Heart left ventricle (tissue), 16 donors: ENCODE results near the gene IDE. TPM values are rescaled to one million over a fixed set of nuclear protein-coding genes. Genes with fewer than 3 reads are reported as not detected.

Experiments used
- ATAC-seq, 4 donors: fragments of 200-7000 bp; cut with Tn5 transposase; one replicate each; pipeline ENCODE4 v1.9.1; 2020 to 2022; ENCODE audit warnings: moderate library complexity in 4 of 4, mild to moderate bottlenecking in 3 of 4, moderate number of reproducible peaks in 1 of 4
- DNase-seq, 5 donors: peaks; one replicate each; pipeline ENCODE4 v3.0.0-alpha.2; 2020
- H3K27ac ChIP-seq, 12 donors: fragments of 200-600 bp; sonication (generic) in 4 of 12; one replicate each; pipeline versions ENCODE4 v1.5.0 to v1.8.0; 2016 to 2022; ENCODE audit warnings: mild to moderate bottlenecking in 2 of 12
- H3K27me3 ChIP-seq, 9 donors: fragments of 200-600 bp; sonication (generic) in 2 of 9; one replicate each; pipeline versions ENCODE4 v1.5.1 to v1.8.0; 2016 to 2022; ENCODE audit warnings: mild to moderate bottlenecking in 3 of 9
- H3K36me3 ChIP-seq, 9 donors: fragments of 200-600 bp; sonication (generic) in 2 of 9; one replicate each; pipeline versions ENCODE4 v1.5.0 to v1.8.0; 2018 to 2022; ENCODE audit warnings: mild to moderate bottlenecking in 2 of 9
- H3K4me1 ChIP-seq, 12 donors: fragments of 200-600 bp; sonication (generic) in 4 of 12; one replicate each; pipeline versions ENCODE4 v1.5.0 to v1.8.0; 2016 to 2022; ENCODE audit warnings: mild to moderate bottlenecking in 3 of 12
- H3K4me3 ChIP-seq, 12 donors: fragments of 200-600 bp; sonication (generic) in 4 of 12; one replicate each; pipeline versions ENCODE4 v1.5.0 to v1.8.0; 2017 to 2022; ENCODE audit warnings: mild to moderate bottlenecking in 9 of 12, moderate library complexity in 4 of 12
- H3K9me3 ChIP-seq, 12 donors: fragments of 200-600 bp; sonication (generic) in 4 of 12; one replicate each; pipeline versions ENCODE4 v1.5.0 to v1.8.0; 2016 to 2022; ENCODE audit warnings: mild to moderate bottlenecking in 1 of 12
- CTCF ChIP-seq, 12 donors: fragments of 200-600 bp; sonication (generic) in 4 of 12; IDR thresholded peaks; one replicate each; pipeline versions ENCODE4 v1.5.0 to v1.8.0; 2018 to 2022; ENCODE audit warnings: antibody characterized with exemption in 12 of 12, mild to moderate bottlenecking in 5 of 12
- POLR2A ChIP-seq, 2 donors: fragments of 450-650 bp; IDR thresholded peaks; one replicate each; pipeline ENCODE4 v1.6.1; 2017; ENCODE audit warnings: antibody characterized with exemption in 2 of 2, mild to moderate bottlenecking in 2 of 2, moderate library complexity in 2 of 2
- WGBS, 4 donors: extraction: QIAGEN DNeasy Blood & Tissue Kit in 2 of 4; methylation state at CpG; one replicate each; pipeline versions ENCODE4 v1.1.5 to v1.1.7; 2013 to 2018; 5-methylcytosine and 5-hydroxymethylcytosine counted together
- intact Hi-C, 10 donors: fragments of 100-400 bp; cut with DNase I; formaldehyde crosslinking; loops; one replicate each; pipeline versions ENCODE4 v1.11.1 to v1.14.2; 2022
- polyA plus RNA-seq, 2 donors: library from polyadenylated mRNA; stranded (reverse); fragments of 200-250 nt; gene quantifications; one replicate each; pipeline ENCODE4 v1.2.3, GENCODE V29; 2013
- total RNA-seq, 9 donors: library from RNA; depleted of rRNA in 2 of 9; stranded (reverse); fragments of >200 nt in 2 of 9; fragmentation: NEBNext Ultra II Directional in 3 of 9; extraction: Animal tissue kit (Norgen Biotek cat#: 25700) in 3 of 9; gene quantifications; one replicate each; pipeline versions ENCODE4 v1.1.0 to v1.2.4, GENCODE V29; 2016 to 2023
- donor health status: ischemic (EF 13 %, LVEDD 7.1; RV severe dilation, severe dysfunction).
- donor health status: healthy with polysubstance abuse.
- donor health status: DM: no; HTN: yes; CAD: no.
- donor health status: DM: no; HTN: no; CAD: no.
- donor health status: ischemic (EF 25% LVEDD 6.9; RV normal size, moderate dysfunction).
- donor health status: ischemic (EF 25% LVEDD 5.7; RV mildly dilated, moderate dysfunction).
- donor health status: healthy.
- donor health status: DM: yes; HTN: yes; CAD: no.
- donor health status: ischemic (EF 35%, LVEDD 5.7; RV mildly dilated, moderate dysfunction).
- donor health status: nonischemic (EF 11% LVEDD 7.7; RV severe dilation, severe dysfunction).
- donor health status: DM: yes; HTN: yes; CAD: no.
- donor health status: PGD.
- donor health status: ischemic (EF 29% LVEDD 5.4; RV normal size, mild dysfunction).
- donor health status: nonischemic (EF 23%, LVEDD 6.1; RV moderate dilation, normal function).

The IDE gene
- total and polyA plus RNA-seq, 11 donors: 11.7 to 51.3 (median 46.0) TPM

DNA sequence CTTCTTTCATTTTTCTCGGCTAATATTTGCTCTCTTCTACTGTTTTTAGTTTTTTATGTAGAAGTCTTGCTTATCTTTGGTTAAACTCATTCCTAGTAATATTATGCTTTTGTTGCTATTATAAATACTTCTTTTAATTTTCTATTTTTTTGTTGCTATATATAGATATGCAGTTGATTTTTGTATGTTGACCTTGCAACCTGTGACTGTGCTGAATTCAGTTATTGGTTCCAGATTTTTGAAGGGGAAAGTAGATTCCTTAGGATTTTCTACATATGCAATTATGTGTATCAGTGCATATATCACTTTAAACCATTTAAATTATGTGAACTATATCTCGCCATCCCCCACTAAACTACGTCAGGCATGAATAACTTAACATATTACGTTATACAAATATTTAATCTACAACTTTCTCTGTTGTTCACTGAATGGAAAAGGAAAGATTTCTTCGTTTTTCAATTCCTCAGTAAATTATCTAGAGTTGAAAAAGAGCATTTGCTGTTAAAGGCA is 71.5 kb downstream of the IDE start:
- Histone ChIP-seq H3K36me3 (peaks cover 0 to 94% (median 70%) of the 10 kb centered on the region in 9 donors), H3K9me3 (no peaks in the 10 kb centered on the region), H3K27me3 (no peaks in the 10 kb centered on the region), H3K4me3 (no peak overlapping the region), H3K27ac (no peak overlapping the region), H3K4me1 (peaks cover 0 to 6% (median 0%) of the 10 kb centered on the region in 12 donors)
- DNase-seq: no peak
- no peak for ATAC-seq
- intact Hi-C loops: no loop called here
- 89 to 91% (median 90%) methylated on average over 5 of the region's 5 CpGs for WGBS, 4 donors
- TF ChIP-seq POLR2A (IDR thresholded peaks at IDR 0.05) (no peak), CTCF (IDR thresholded peaks at IDR 0.05) (no peak)

- DNase-seq: no peak
- H3K9me3 ChIP-seq: no peaks in the 10 kb centered on the region
- no peak overlapping the region for H3K27ac ChIP-seq
- H3K4me1 ChIP-seq: no peaks in the 10 kb centered on the region
- ATAC-seq: no peak
- H3K4me3 ChIP-seq: no peak overlapping the region
- H3K36me3 ChIP-seq: peaks cover 2 to 84% (median 66%) of the 10 kb centered on the region in 9 donors
- 88 to 94% (median 90%) methylated on average over 1 of the region's 1 CpG for WGBS, 4 donors
- TF ChIP-seq POLR2A (IDR thresholded peaks at IDR 0.05) (no peak), CTCF (IDR thresholded peaks at IDR 0.05) (no peak)
- intact Hi-C loops: no loop called here
- H3K27me3 ChIP-seq: no peaks in the 10 kb centered on the region
Observed at GRCh38 chr10:92493362-92493761, 80.5 kb downstream of the IDE start.

DNA sequence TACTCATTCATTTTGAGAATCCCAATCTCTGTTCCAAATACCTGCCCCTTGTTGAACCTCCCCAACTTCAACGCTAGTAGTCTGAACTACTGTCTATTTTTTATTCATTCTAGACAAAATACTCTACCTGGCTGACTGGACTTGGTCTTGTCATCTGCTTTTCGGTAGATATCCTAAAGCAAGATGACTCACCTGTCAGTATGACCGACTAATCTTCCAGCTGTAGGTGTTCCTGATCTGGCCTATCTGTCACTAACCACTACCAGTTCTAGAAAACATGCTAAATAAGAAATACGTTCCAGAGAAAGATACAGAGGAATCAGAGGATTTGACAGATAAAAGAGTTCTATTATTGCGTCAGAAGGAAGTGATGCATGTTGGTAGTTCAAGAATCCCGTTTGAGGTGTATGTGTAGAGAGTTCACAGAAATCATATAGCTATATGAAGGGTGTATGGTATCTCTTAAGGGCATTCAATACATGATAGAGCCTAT is 81.1 kb downstream of the IDE start:
- 94 to 95% (median 95%) methylated on average over 6 of the region's 6 CpGs for WGBS, 4 donors
- no peak for TF ChIP-seq POLR2A (IDR thresholded peaks at IDR 0.05)
- TF ChIP-seq CTCF (IDR thresholded peaks at IDR 0.05): no peak
- no peak overlapping the region for H3K27ac ChIP-seq
- no peak overlapping the region for H3K4me3 ChIP-seq
- no peaks in the 10 kb centered on the region for H3K27me3 ChIP-seq
- H3K9me3 ChIP-seq: no peaks in the 10 kb centered on the region
- DNase-seq: no peak
- no peak for ATAC-seq
- no peaks in the 10 kb centered on the region for H3K4me1 ChIP-seq
- H3K36me3 ChIP-seq: peaks cover 2 to 84% (median 66%) of the 10 kb centered on the region in 9 donors
- intact Hi-C loops: no loop called here

DNA sequence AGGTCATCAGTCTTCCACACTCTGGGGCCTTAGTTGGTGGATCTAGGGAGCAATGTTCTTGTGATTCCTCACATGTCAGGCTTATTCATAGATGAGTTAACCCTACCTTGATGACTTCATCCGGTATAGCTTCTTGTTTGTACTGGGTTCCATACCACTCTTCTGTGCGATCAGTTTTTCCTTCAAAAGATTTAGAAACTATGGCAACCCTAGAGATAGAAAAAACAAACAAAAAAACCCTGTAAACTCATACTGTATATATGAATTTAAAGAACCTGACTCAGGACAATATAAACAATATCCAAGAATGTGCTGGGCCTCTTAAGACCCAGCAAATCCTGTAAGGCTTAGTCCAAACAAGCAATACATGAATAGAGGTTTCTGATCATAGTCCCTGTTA is 83.5 kb downstream of the IDE start:
- Histone ChIP-seq H3K36me3 (peaks cover 2 to 89% (median 72%) of the 10 kb centered on the region in 9 donors), H3K27me3 (no peaks in the 10 kb centered on the region), H3K4me1 (peaks cover 0 to 12% (median 0%) of the 10 kb centered on the region in 12 donors), H3K4me3 (no peak overlapping the region), H3K9me3 (no peaks in the 10 kb centered on the region), H3K27ac (no peak overlapping the region)
- ATAC-seq (no peak), DNase-seq (no peak)
- TF ChIP-seq POLR2A (IDR thresholded peaks at IDR 0.05) (no peak), CTCF (IDR thresholded peaks at IDR 0.05) (no peak)
- intact Hi-C loops: no loop called here
- 96 to 98% (median 97%) methylated on average over 2 of the region's 2 CpGs for WGBS, 4 donors
